ENCODE measurements around the gene SLC13A3.

DNA sequence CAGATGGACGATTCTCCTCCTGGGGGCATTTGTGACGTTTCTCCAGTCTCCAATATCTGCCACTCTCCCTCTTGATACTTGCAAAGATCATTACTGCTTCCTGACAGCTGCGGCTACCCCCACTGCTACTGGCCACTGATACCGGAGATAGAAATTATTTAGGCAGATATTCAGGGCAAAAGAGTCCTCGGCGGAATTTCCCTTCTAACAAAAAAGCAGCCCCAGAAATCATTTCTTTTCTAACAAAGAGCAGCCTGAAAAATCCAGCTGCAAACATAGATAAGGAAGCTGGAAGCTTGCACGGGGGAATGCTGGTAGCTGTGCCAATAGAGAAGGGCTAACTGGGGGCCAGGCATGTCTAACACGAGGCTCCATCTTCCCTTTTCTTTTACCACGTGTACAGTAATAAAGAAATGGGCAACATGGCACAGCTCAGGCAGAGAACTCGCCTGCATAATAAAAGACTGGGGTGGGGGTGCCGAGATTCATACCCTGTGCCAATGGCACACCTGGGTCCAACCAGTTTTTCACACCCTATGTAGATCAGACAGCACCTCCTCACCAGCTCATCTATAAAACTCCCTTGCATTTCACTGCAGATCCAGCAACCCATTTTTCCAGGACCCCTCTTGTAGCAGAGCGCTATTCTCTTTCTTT lies 31.9 kb upstream of the SLC13A3 start:
- TF ChIP-seq, protein P1, sequence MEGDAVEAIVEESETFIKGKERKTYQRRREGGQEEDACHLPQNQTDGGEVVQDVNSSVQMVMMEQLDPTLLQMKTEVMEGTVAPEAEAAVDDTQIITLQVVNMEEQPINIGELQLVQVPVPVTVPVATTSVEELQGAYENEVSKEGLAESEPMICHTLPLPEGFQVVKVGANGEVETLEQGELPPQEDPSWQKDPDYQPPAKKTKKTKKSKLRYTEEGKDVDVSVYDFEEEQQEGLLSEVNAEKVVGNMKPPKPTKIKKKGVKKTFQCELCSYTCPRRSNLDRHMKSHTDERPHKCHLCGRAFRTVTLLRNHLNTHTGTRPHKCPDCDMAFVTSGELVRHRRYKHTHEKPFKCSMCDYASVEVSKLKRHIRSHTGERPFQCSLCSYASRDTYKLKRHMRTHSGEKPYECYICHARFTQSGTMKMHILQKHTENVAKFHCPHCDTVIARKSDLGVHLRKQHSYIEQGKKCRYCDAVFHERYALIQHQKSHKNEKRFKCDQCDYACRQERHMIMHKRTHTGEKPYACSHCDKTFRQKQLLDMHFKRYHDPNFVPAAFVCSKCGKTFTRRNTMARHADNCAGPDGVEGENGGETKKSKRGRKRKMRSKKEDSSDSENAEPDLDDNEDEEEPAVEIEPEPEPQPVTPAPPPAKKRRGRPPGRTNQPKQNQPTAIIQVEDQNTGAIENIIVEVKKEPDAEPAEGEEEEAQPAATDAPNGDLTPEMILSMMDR (conservative IDR thresholded peaks at IDR 0.05) = no peak
- TF ChIP-seq ZFX (IDR thresholded peaks at IDR 0.05) = no peak

All from C4-2B (cell line).